Thyroid gland (tissue), 4 donors: ENCODE measurements around the gene SYNE3.

Source experiments
- POLR2A ChIP-seq, 2 donors: fragments of 450-650 bp; IDR thresholded peaks; one replicate each; pipeline ENCODE4 v1.6.1; 2017; ENCODE audit warnings: antibody characterized with exemption in 2 of 2, mild to moderate bottlenecking in 2 of 2, moderate library complexity in 1 of 2
- TF ChIP-seq, protein P1 (sequence below), 6 experiments: fragments of 200-600 bp in 3 of 6; fragments of 450-650 bp in 3 of 6; sonication (generic) in 3 of 6; IDR thresholded peaks; one replicate each; pipeline ENCODE4 v1.5.1; 2016 to 2019; ENCODE audit warnings: antibody characterized with exemption in 6 of 6, mild to moderate bottlenecking in 2 of 6, inconsistent platforms in 1 of 6, moderate library complexity in 1 of 6

DNA sequence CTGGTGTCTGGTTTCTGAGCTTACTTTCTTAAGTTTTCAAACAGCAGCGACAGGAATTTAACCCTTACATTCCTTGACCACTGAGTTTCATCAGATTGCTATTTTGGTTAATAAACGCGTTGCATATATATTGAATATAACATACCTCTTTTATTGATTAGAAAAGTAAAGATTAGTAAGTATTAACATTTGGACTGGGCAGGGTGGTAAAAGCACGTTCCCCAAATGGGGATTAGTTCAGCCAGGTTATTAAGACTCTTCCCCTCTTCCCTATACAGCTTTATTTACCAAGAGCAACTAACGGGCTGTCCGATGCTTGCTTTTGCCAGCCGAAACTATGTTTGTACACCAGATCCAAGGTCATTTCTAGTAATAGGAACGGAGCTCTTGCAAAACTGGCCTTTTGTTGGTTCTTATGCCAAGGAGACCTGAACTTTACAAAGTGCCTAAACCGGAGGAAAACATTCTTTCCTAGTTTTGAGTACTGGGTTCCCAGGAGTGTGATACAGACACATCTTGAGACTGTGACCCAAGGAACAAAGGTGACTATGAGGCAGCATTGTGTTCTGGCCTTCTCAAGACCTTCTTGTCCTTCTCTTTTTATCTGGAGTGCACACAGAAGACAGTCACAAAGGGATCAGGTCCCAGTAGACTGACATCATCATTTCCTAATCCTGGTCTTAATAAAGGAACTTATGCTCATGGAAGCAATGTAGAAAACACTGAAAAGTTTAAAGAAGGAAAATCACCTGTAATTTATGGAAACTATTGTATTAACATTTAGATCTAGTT lies 21.0 kb upstream of the SYNE3 start:
- TF ChIP-seq, protein P1, sequence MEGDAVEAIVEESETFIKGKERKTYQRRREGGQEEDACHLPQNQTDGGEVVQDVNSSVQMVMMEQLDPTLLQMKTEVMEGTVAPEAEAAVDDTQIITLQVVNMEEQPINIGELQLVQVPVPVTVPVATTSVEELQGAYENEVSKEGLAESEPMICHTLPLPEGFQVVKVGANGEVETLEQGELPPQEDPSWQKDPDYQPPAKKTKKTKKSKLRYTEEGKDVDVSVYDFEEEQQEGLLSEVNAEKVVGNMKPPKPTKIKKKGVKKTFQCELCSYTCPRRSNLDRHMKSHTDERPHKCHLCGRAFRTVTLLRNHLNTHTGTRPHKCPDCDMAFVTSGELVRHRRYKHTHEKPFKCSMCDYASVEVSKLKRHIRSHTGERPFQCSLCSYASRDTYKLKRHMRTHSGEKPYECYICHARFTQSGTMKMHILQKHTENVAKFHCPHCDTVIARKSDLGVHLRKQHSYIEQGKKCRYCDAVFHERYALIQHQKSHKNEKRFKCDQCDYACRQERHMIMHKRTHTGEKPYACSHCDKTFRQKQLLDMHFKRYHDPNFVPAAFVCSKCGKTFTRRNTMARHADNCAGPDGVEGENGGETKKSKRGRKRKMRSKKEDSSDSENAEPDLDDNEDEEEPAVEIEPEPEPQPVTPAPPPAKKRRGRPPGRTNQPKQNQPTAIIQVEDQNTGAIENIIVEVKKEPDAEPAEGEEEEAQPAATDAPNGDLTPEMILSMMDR (IDR thresholded peaks at IDR 0.05), result no peak
- TF ChIP-seq POLR2A (IDR thresholded peaks at IDR 0.05), result no peak
